GM13977 (cell line): ENCODE measurements around the gene EHD4.

Source experiments
- DNase-seq: peaks from one replicate; pipeline ENCODE4 v3.0.0; 2012; ENCODE audit warnings: low spot score
- CTCF ChIP-seq: IDR thresholded peaks from 2 replicates; pipeline ENCODE4 v1.5.1; 2012; ENCODE audit warnings: mild to moderate bottlenecking, control low read depth; ENCODE audit not compliant: insufficient read depth; ENCODE audit errors: extremely low read depth, missing control alignments
- in situ Hi-C: fragments of 300-500 bp; cut with MboI; formaldehyde crosslinking; loops from one replicate; pipeline ENCODE4 v1.12.0; 2022; ENCODE audit warnings: low sequenced_read_pairs, low pct_unique_long_range_greater_than_20kb, mixed read lengths, inconsistent platforms; ENCODE audit not compliant: unreplicated experiment

EHD4 gene

DNA sequence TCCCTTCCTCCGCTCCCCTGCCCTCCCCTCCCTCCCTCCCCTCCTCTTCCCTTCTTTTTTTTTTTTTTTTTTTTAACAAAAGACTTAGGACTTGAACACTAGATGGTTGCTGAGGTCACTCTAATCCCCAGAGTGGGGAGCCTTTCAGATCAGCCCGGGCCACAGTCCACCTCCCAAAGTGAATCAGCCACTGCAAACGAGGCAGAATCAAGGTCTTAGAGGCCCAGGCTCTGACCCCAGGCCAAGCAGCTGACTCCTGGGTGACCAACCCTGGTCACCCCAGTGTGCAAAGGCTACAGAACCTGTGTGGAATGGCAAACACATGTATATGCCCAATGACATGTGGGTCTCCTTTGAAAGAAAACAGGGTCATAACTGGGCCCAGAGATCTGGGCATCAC lies 18.3 kb upstream of the EHD4 start:
- DNase-seq = no peak
- TF ChIP-seq CTCF = no peak
- in situ Hi-C loops = loop anchor here (5.0 kb wide), 1 partner anchor 72 kb away; no protein-coding TSS in a partner anchor

GRCh38 chr15:41990243-41990605 lies 17.9 kb upstream of the EHD4 start:
- no peak for DNase-seq
- in situ Hi-C loops = loop anchor here (5.0 kb wide), 1 partner anchor 72 kb away; no protein-coding TSS in a partner anchor
- TF ChIP-seq CTCF = no peak

GRCh38 chr15:41989573-41990242 lies 17.4 kb upstream of the EHD4 start:
- in situ Hi-C loops = loop anchor here (5.0 kb wide), 1 partner anchor 73 kb away; no protein-coding TSS in a partner anchor
- peak; percentile 99 for TF ChIP-seq CTCF
- DNase-seq = peak; percentile 90

- in situ Hi-C loops = no loop called here
- peak; percentile 6 for TF ChIP-seq CTCF
- no peak for DNase-seq
Observed at GRCh38 chr15:41988896-41989572, 16.7 kb upstream of the EHD4 start.

DNA sequence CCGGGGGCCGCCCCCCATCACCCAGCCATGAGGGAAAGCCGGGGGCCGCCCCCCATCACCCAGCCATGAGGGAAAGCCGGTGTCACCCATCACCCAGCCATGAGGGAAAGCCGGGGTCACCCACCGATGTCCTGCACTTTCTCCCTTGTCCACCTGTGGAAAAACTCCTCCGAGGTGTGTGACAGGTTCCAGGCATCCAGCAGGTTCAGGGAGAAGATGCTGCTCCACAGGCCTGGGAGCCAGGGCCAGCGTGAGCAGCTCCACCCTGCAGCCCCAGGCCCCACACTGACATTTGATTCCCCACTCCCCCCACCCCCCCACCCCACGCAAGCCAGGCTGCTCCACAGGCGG lies 15.5 kb upstream of the EHD4 start:
- no peak for TF ChIP-seq CTCF
- in situ Hi-C loops = no loop called here
- no peak for DNase-seq

DNA sequence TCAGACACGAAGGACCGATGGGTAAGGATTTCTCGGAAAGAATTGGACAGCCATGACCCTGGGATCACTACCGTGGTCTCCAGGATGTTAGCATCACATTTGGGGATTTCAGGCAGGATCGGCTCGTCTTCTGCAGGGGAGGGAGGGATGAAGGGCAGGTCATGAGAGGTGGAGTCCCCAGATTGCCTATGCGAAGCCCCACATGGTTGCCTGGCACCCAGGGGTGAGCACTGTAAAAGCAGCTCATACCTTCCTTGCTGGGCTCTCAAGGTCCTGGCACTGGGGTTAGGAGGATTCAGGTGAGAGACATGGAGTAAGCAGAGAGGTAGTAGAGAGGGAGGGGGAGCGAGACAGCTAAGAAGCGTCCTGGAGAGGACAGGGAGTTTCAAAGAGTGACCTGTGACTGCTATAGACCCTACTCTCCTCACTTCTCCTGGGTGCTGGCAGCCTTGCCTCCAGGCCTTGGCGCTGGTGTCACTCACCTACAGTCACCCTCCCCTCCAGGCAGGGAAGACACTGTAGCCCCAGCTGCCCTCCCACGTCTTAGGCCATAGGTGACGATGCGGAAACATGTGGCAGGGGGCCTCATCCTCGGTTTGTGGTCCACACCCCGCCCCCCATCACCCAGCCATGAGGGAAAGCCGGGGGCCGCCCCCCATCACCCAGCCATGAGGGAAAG lies 15.0 kb upstream of the EHD4 start:
- in situ Hi-C loops = no loop called here
- no peak for DNase-seq
- TF ChIP-seq CTCF = no peak
